AG04450 (cell line): ENCODE results near the gene CTSK. TPM values are rescaled to one million over a fixed set of nuclear protein-coding genes. Genes with fewer than 3 reads are reported as not detected.
A peak's percentile ranks its signal among the peaks of the same experiment; 100 is the strongest.

Source experiments
- CTCF ChIA-PET: fragments of 300-600, 350-600 bp; formaldehyde crosslinking; extraction: SDS; loops from one replicate; lab custom pipeline; 2022; ENCODE audit warnings: antibody characterized with exemption, inconsistent platforms; lab: Charles Lee
- POLR2A ChIA-PET: fragments of 350-600 bp; formaldehyde crosslinking; extraction: SDS; loops from one replicate; lab custom pipeline; 2021; ENCODE audit warnings: antibody characterized with exemption, inconsistent platforms; lab: Yijun Ruan, JAX
- DNase-seq: peaks from one replicate; pipeline ENCODE4 v3.0.0-alpha.2; 2011; ENCODE audit warnings: low read depth, low spot score
- H3K27ac ChIP-seq: one replicate; pipeline ENCODE4 v1.5.1; 2012; ENCODE audit warnings: low read depth, low read length, control low read depth
- H3K27me3 ChIP-seq: one replicate; pipeline ENCODE4 v1.6.0; 2012; ENCODE audit warnings: low read length; ENCODE audit not compliant: control insufficient read depth, insufficient read depth
- H3K4me3 ChIP-seq: 2 replicates; pipeline ENCODE4 v1.5.1; 2011; ENCODE audit warnings: mild to moderate bottlenecking, low read depth, low read length, control low read depth
- H3K9me3 ChIP-seq: 2 replicates; pipeline ENCODE4 v1.5.1; 2012; ENCODE audit warnings: low read length; ENCODE audit not compliant: control insufficient read depth, insufficient read depth
- polyA plus RNA-seq: library from polyadenylated mRNA; depleted of rRNA; stranded (reverse); fragments of >200 nt; gene quantifications from 2 replicates; pipeline ENCODE4 v1.2.3, GENCODE V29; 2011
- TF ChIP-seq, protein P1 (sequence below): IDR thresholded peaks from 2 replicates; pipeline ENCODE4 v1.5.1; 2011; ENCODE audit warnings: low read depth, low read length, control low read depth, inconsistent platforms

Gene CTSK
- polyA plus RNA-seq, 1 experiment, result 72.5 TPM

DNA sequence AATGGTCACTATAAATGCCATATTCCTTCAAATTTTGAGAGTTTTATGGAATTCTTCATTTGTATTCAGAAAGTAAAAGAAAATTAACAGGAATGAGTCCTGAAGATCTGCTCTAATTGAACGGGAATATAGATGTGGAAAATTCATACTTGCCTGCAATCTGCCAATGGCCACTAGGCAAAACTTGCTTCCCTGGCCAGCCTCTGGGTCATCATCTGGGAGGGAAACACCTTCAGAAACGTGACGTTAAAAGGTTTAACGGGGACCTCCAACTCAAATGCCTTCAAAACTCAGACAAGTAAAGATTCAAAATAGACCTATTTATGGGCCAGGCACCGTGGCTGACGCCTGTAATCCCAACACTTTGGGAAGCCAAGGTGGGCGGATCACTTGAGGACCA lies 21.7 kb upstream of the CTSK start:
- no peaks in the 10 kb centered on the region for H3K27me3 ChIP-seq
- H3K4me3 ChIP-seq, result no peak overlapping the region
- CTCF ChIA-PET, result interaction anchor here (0.7 to 1.9 kb wide), 2 partner anchors 89 to 92 kb away, joined by 3 to 7 read pairs; no protein-coding TSS in a partner anchor
- TF ChIP-seq, protein P1, sequence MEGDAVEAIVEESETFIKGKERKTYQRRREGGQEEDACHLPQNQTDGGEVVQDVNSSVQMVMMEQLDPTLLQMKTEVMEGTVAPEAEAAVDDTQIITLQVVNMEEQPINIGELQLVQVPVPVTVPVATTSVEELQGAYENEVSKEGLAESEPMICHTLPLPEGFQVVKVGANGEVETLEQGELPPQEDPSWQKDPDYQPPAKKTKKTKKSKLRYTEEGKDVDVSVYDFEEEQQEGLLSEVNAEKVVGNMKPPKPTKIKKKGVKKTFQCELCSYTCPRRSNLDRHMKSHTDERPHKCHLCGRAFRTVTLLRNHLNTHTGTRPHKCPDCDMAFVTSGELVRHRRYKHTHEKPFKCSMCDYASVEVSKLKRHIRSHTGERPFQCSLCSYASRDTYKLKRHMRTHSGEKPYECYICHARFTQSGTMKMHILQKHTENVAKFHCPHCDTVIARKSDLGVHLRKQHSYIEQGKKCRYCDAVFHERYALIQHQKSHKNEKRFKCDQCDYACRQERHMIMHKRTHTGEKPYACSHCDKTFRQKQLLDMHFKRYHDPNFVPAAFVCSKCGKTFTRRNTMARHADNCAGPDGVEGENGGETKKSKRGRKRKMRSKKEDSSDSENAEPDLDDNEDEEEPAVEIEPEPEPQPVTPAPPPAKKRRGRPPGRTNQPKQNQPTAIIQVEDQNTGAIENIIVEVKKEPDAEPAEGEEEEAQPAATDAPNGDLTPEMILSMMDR, result peak; percentile 29; the same call in 1 of the 2 replicates
- DNase-seq, result no peak
- POLR2A ChIA-PET, result no interaction called here
- no peaks in the 10 kb centered on the region for H3K9me3 ChIP-seq
- H3K27ac ChIP-seq, result no peak overlapping the region

DNA sequence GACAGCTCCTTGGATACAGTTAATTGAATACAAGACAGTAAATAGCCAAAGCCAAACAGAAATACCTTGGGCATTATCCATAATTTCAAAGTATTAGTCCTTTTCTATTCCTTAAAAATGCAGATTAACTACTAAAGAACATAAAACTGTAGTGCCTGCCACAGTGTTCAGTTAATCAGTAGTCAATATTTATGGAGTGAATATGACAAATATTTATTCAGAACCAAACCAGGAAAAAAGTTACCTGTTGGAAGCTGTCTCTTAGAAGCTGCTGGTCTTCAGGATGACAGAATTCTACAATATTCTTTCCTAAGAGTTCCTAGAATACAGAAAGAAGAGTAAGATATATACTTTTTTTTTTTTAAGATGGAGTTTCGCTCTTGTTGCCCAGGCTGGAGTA lies 18.2 kb upstream of the CTSK start:
- no peak for DNase-seq
- no peaks in the 10 kb centered on the region for H3K9me3 ChIP-seq
- ChIA-PET CTCF (no interaction called here), POLR2A (no interaction called here)
- TF ChIP-seq, protein P1, result no peak
- no peak overlapping the region for H3K4me3 ChIP-seq
- no peaks in the 10 kb centered on the region for H3K27me3 ChIP-seq
- H3K27ac ChIP-seq, result no peak overlapping the region

DNA sequence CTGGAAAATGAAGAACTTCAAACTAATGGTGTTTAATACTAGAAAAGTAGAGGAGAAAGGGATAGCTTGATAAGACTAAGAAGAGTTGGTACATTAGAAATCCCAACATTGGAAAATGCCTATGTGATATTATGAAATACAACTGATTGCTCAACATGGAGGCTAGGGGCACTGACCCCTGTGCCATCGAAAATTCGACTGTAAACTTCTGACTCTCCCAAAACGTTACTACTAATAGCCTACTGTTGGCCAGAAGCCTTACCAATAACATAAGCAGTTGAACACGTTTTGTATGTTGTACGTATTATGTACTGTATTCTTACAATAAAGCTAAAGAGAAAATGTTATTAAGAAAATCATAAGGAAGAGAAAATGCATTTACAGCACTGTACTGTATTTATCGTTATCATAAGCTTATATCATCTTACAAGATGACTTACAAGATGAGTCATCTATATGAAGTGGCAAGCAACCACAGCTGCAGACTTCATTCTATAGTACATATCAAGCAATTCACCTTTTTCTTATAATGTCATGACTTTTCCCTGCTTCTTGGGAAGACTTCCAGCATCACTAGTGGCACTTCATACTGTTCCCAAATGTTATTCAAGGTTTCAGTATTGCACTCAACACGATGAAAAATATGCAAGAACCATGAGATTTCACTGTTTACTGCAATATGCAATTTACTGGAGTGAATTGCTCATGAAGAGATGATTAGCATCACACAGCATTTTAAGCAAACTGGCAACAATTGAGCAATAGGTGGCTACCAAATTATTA lies 12.9 kb upstream of the CTSK start:
- peak; percentile 16 for DNase-seq
- TF ChIP-seq, protein P1, result no peak
- ChIA-PET POLR2A (interaction anchor here (0.5 to 0.6 kb wide), 3 partner anchors 115 to 483 kb away, joined by 3 to 4 read pairs (median 3); no protein-coding TSS in a partner anchor), CTCF (interaction anchor here (0.7 to 2.5 kb wide), 4 partner anchors 101 to 261 kb away, joined by 3 to 13 read pairs (median 3); no protein-coding TSS in a partner anchor)
- no peak overlapping the region for H3K27ac ChIP-seq
- no peak overlapping the region for H3K4me3 ChIP-seq
- H3K27me3 ChIP-seq, result no peaks in the 10 kb centered on the region
- no peaks in the 10 kb centered on the region for H3K9me3 ChIP-seq

DNA sequence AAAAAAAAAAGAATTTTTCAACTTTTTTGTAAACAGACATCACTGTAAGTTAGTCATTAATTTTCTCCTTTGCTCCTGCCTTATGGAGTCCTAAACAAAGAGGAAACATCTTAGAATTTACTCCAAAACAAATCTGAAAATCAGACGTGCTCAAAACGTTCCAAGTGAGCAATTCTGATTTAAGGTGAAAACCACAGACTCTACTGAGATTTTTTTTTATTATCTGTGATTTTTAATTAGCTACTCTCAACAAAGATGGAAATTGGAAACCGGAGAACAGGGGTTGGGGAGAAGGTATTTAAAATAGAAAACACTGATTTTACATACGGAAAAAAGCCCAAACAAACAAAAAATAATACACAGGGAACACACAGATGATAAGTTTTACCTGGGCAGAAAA lies 7.8 kb upstream of the CTSK start:
- TF ChIP-seq, protein P1, result no peak
- POLR2A ChIA-PET, result no interaction called here
- H3K9me3 ChIP-seq, result no peaks in the 10 kb centered on the region
- CTCF ChIA-PET, result interaction anchor here (0.8 kb wide), 1 partner anchor 256 kb away, joined by 4 read pairs; no protein-coding TSS in a partner anchor
- H3K27me3 ChIP-seq, result no peaks in the 10 kb centered on the region
- DNase-seq, result no peak
- no peak overlapping the region for H3K4me3 ChIP-seq
- no peak overlapping the region for H3K27ac ChIP-seq
